Stomach (tissue), 4 donors: ENCODE data around the gene WNT6.

Experiments
- EP300 ChIP-seq: sonication (generic); formaldehyde crosslinking; IDR thresholded peaks from one replicate; pipeline ENCODE4 v1.6.1; 2017; ENCODE audit warnings: antibody characterized with exemption
- POLR2A ChIP-seq, 4 donors: fragments of 450-650 bp; IDR thresholded peaks; one replicate each; pipeline ENCODE4 v1.6.1; 2016; ENCODE audit warnings: antibody characterized with exemption in 4 of 4, control low read depth in 2 of 4, mild to moderate bottlenecking in 1 of 4, moderate library complexity in 1 of 4
- POLR2AphosphoS5 ChIP-seq, 3 donors: sonication (generic); formaldehyde crosslinking; IDR thresholded peaks; one replicate each; pipeline ENCODE4 v1.6.1; 2016; ENCODE audit warnings: antibody characterized with exemption in 3 of 3
- TF ChIP-seq, protein P1 (sequence below), 7 experiments: fragments of 450-650 bp in 4 of 7; fragments of 200-600 bp in 3 of 7; sonication (generic) in 3 of 7; IDR thresholded peaks; one replicate each; pipeline ENCODE4 v1.5.1; 2016 to 2019; ENCODE audit warnings: antibody characterized with exemption in 7 of 7, control low read depth in 2 of 7, mild to moderate bottlenecking in 1 of 7

DNA sequence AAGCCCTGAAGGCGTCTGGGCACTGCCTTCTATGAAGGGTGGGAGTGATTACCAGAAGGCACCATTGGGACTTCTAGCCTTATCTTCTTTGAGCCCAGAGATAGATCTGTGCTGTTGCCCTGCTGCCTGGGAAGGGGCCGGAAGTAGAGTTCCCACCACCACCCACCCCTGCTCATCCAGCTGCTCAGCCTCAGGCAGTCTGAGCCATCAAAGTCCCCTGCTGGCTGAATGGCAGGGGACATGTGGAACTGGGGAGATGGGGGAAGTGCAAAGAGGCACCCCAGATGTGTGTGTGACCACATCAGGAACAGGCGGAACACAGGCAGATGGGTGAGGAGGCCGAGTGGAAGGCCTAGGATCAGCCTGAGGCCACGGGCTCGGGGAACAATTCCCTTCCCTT, 17.7 kb downstream of the WNT6 start:
- TF ChIP-seq, protein P1, sequence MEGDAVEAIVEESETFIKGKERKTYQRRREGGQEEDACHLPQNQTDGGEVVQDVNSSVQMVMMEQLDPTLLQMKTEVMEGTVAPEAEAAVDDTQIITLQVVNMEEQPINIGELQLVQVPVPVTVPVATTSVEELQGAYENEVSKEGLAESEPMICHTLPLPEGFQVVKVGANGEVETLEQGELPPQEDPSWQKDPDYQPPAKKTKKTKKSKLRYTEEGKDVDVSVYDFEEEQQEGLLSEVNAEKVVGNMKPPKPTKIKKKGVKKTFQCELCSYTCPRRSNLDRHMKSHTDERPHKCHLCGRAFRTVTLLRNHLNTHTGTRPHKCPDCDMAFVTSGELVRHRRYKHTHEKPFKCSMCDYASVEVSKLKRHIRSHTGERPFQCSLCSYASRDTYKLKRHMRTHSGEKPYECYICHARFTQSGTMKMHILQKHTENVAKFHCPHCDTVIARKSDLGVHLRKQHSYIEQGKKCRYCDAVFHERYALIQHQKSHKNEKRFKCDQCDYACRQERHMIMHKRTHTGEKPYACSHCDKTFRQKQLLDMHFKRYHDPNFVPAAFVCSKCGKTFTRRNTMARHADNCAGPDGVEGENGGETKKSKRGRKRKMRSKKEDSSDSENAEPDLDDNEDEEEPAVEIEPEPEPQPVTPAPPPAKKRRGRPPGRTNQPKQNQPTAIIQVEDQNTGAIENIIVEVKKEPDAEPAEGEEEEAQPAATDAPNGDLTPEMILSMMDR (IDR thresholded peaks at IDR 0.05), result no peak
- TF ChIP-seq POLR2AphosphoS5 (IDR thresholded peaks at IDR 0.05), result no peak
- TF ChIP-seq POLR2A (IDR thresholded peaks at IDR 0.05), result no peak
- no peak for TF ChIP-seq EP300
